OCI-LY3 (cell line): ENCODE results near the gene ZNF775.

ENCODE experiments used
- H2AFZ ChIP-seq: fragments of 200-600, 300-600 bp; shearing (Covaris generic); 2 replicates; pipeline ENCODE4 v1.6.0; 2014; ENCODE audit warnings: antibody characterized with exemption, low read depth, low read length
- H3K27ac ChIP-seq: fragments of 200-600, 300-600 bp; sonication (generic); 2 replicates; pipeline ENCODE4 v1.5.1; 2014; ENCODE audit warnings: mild to moderate bottlenecking, low read length, moderate library complexity, mixed read lengths
- H3K27me3 ChIP-seq: fragments of 200-600, 300-600 bp; sonication (generic); 2 replicates; pipeline ENCODE4 v1.6.1; 2014; ENCODE audit warnings: low read depth, low read length, mixed read lengths
- H3K36me3 ChIP-seq: fragments of 200-600, 300-600 bp; sonication (generic); replicated peaks from 2 replicates; pipeline ENCODE3; 2014; ENCODE audit warnings: low read depth, low read length, mixed read lengths
- H3K4me1 ChIP-seq: fragments of 300-600, 200-600 bp; sonication (generic); 2 replicates; pipeline ENCODE4 v1.6.1; 2014; ENCODE audit warnings: low read length, mixed read lengths
- H3K4me2 ChIP-seq: fragments of 200-600, 300-600 bp; sonication (generic); 2 replicates; pipeline ENCODE4 v1.6.1; 2014; ENCODE audit warnings: low read length, mixed read lengths
- H3K4me3 ChIP-seq: fragments of 300-600, 200-600 bp; sonication (generic); 2 replicates; pipeline ENCODE4 v1.5.1; 2014; ENCODE audit warnings: antibody characterized with exemption, mild to moderate bottlenecking, low read length, moderate library complexity
- H3K79me2 ChIP-seq: fragments of 300-600, 200-600 bp; shearing (Covaris generic); 2 replicates; pipeline ENCODE4 v1.6.1; 2014; ENCODE audit warnings: mild to moderate bottlenecking, low read length, mixed read lengths
- H3K9ac ChIP-seq: fragments of 300-600, 200-600 bp; shearing (Covaris generic); 2 replicates; pipeline ENCODE4 v1.6.0; 2014; ENCODE audit warnings: mild to moderate bottlenecking, low read length, moderate library complexity
- H3K9me3 ChIP-seq: fragments of 200-600, 300-600 bp; shearing (Covaris generic); 2 replicates; pipeline ENCODE4 v1.6.1; 2014; ENCODE audit warnings: low read length, mixed read lengths; ENCODE audit not compliant: insufficient read depth
- H4K20me1 ChIP-seq: fragments of 200-600, 300-600 bp; sonication (generic); 2 replicates; pipeline ENCODE4 v1.6.1; 2016; ENCODE audit warnings: low read length, mixed read lengths; ENCODE audit not compliant: insufficient read depth
- CTCF ChIP-seq: fragments of 200-600, 300-600 bp; sonication (generic); IDR thresholded peaks from 2 replicates; pipeline ENCODE4 v1.5.1; 2014; ENCODE audit warnings: antibody characterized with exemption, low read length, low read depth
- EZH2phosphoT487 ChIP-seq: fragments of 200-600 bp; shearing (Covaris generic); IDR thresholded peaks from 2 replicates; pipeline ENCODE4 v1.6.1; 2018; ENCODE audit warnings: antibody characterized with exemption, mixed run types, low read depth

ZNF775 gene

GRCh38 chr7:150434240-150434639 lies 55.1 kb downstream of the ZNF775 start:
- Histone ChIP-seq H2AFZ (no peak overlapping the region), H3K4me3 (peak overlapping the region; percentile 65), H3K79me2 (no peaks in the 10 kb centered on the region), H3K4me2 (peak overlapping the region; percentile 81), H3K27ac (no peak overlapping the region), H3K9ac (peak overlapping the region; percentile 45; the same call in 1 of the 2 replicates), H3K36me3 (peaks cover 3% of the 10 kb centered on the region), H3K27me3 (peaks cover 34% of the 10 kb centered on the region), H3K9me3 (no peaks in the 10 kb centered on the region), H4K20me1 (no peaks in the 10 kb centered on the region), H3K4me1 (peaks cover 63% of the 10 kb centered on the region)
- TF ChIP-seq CTCF (no peak), EZH2phosphoT487 (no peak)

GRCh38 chr7:150435047-150435389 lies 55.9 kb downstream of the ZNF775 start:
- Histone ChIP-seq H3K27me3 (peaks cover 30% of the 10 kb centered on the region), H2AFZ (no peak overlapping the region), H3K4me2 (peak overlapping the region; percentile 56), H3K79me2 (no peaks in the 10 kb centered on the region), H3K9ac (no peak overlapping the region), H4K20me1 (no peaks in the 10 kb centered on the region), H3K4me3 (peak overlapping the region; percentile 28; the same call in 1 of the 2 replicates), H3K4me1 (peaks cover 60% of the 10 kb centered on the region), H3K27ac (peak overlapping the region; percentile 97), H3K9me3 (0 out of 2 replicates have a peak, but pooled peaks cover 1% of the 10 kb centered on the region), H3K36me3 (peaks cover 10% of the 10 kb centered on the region)
- TF ChIP-seq CTCF (no peak), EZH2phosphoT487 (no peak)

- no peak for TF ChIP-seq CTCF
- 0 out of 2 replicates have a peak, but pooled peaks have one; percentile 70 for TF ChIP-seq EZH2phosphoT487
- 0 out of 2 replicates have a peak, but pooled peaks cover 6% of the 10 kb centered on the region for H3K9me3 ChIP-seq
- peaks cover 58% of the 10 kb centered on the region for H3K4me1 ChIP-seq
- peak overlapping the region; percentile 71 for H3K4me3 ChIP-seq
- H3K27ac ChIP-seq: peak overlapping the region; percentile 97
- peak overlapping the region; percentile 93 for H3K4me2 ChIP-seq
- H2AFZ ChIP-seq: no peak overlapping the region
- H3K27me3 ChIP-seq: peaks cover 25% of the 10 kb centered on the region
- no peaks in the 10 kb centered on the region for H4K20me1 ChIP-seq
- H3K36me3 ChIP-seq: peaks cover 12% of the 10 kb centered on the region
- no peaks in the 10 kb centered on the region for H3K79me2 ChIP-seq
- H3K9ac ChIP-seq: peak overlapping the region; percentile 80
Measured at GRCh38 chr7:150435390-150436073, 56.4 kb downstream of the ZNF775 start.

- no peaks in the 10 kb centered on the region for H4K20me1 ChIP-seq
- peaks cover 14% of the 10 kb centered on the region for H3K9me3 ChIP-seq
- no peaks in the 10 kb centered on the region for H3K27me3 ChIP-seq
- H3K79me2 ChIP-seq: no peaks in the 10 kb centered on the region
- no peak overlapping the region for H3K4me3 ChIP-seq
- H3K9ac ChIP-seq: no peak overlapping the region
- peaks cover 25% of the 10 kb centered on the region for H3K4me1 ChIP-seq
- no peak overlapping the region for H3K4me2 ChIP-seq
- peaks cover 12% of the 10 kb centered on the region for H3K36me3 ChIP-seq
- no peak overlapping the region for H2AFZ ChIP-seq
- no peak overlapping the region for H3K27ac ChIP-seq
- TF ChIP-seq CTCF (no peak), EZH2phosphoT487 (no peak)
Measured at GRCh38 chr7:150439967-150440366, 60.8 kb downstream of the ZNF775 start.
